ENCODE data around the gene RPL39. TPM values are rescaled to one million over a fixed set of nuclear protein-coding genes. Genes with fewer than 3 reads are reported as not detected.
A peak's percentile ranks its signal among the peaks of the same experiment; 100 is the strongest.

The RPL39 gene
- total and polyA plus RNA-seq, 2 experiments from 2014 or later = 2,910 to 2,912 TPM

- H3F3A ChIP-seq (replicated peaks; ENCODE audit: low read depth) = peaks cover 12% of the 10 kb centered on the region; the same call in 1 of the 2 replicates
- DNase-seq (ENCODE audit: low spot score) (peak; percentile 47), ATAC-seq (peak; percentile 65)
- peaks cover 15% of the 10 kb centered on the region for H3K36me3 ChIP-seq (ENCODE audit: insufficient read depth)
- peaks cover 38% of the 10 kb centered on the region for H3K79me2 ChIP-seq (replicated peaks; ENCODE audit: insufficient read depth)
- no peaks in the 10 kb centered on the region for H3K9me3 Mint-ChIP-seq
- H3K9me2 ChIP-seq (ENCODE audit: insufficient read depth) = no peaks in the 10 kb centered on the region
- no peak overlapping the region for H3K4me2 ChIP-seq
- peak overlapping the region; percentile 86 for H3K27ac Mint-ChIP-seq
- peaks cover 6% of the 10 kb centered on the region for H3K27me3 Mint-ChIP-seq (ENCODE audit: insufficient read depth, low read depth, poor library complexity)
- H3K4me1 Mint-ChIP-seq = peaks cover 9% of the 10 kb centered on the region; the same call in 2 of the 3 replicates
- no peak overlapping the region for H3K4me3 ChIP-seq
- peaks cover 75% of the 10 kb centered on the region for H3K36me3 Mint-ChIP-seq (ENCODE audit: low read depth)
- H3K4me3 Mint-ChIP-seq = no peak overlapping the region; the same call in 2 of the 3 replicates
- H3K27ac ChIP-seq (ENCODE audit: low read depth) = 0 out of 2 replicates have a peak overlapping the region, but pooled peaks have one; percentile 23
- no peak overlapping the region for H2AFZ ChIP-seq
- peaks cover 17% of the 10 kb centered on the region for H3K4me1 ChIP-seq (ENCODE audit: insufficient read depth)
- H3K27me3 ChIP-seq (ENCODE audit: insufficient read depth) = no peaks in the 10 kb centered on the region
- TF ChIP-seq EZH2 (IDR thresholded peaks at IDR 0.05; ENCODE audit: low read depth, unreplicated experiment) (no peak), CTCF (conservative IDR thresholded peaks at IDR 0.05; ENCODE audit: low read depth in 2 of 2) (peak; percentile 42 to 54)
- H4K20me1 ChIP-seq (replicated peaks; ENCODE audit: insufficient read depth) = peaks cover 22% of the 10 kb centered on the region
Observed at GRCh38 chrX:119784747-119785446, 6.5 kb downstream of the RPL39 start.

GRCh38 chrX:119783026-119783425 lies 8.4 kb downstream of the RPL39 start:
- Mint-ChIP-seq H3K27me3 (ENCODE audit: insufficient read depth, low read depth, poor library complexity) (peaks cover 6% of the 10 kb centered on the region), H3K9me3 (no peaks in the 10 kb centered on the region)
- no peak for TF ChIP-seq NANOG (IDR thresholded peaks at IDR 0.05; ENCODE audit: borderline replicate concordance)
- no peak for TF ChIP-seq STAT1 (IDR thresholded peaks at IDR 0.05; ENCODE audit: unreplicated experiment)
- TF ChIP-seq ETS1 (IDR thresholded peaks at IDR 0.05) = no peak
- TF ChIP-seq ZNF462 (CRISPR knock-in tag; IDR thresholded peaks at IDR 0.05) = no peak
- no peak for TF ChIP-seq ZNF114 (CRISPR knock-in tag; IDR thresholded peaks at IDR 0.05)
- no peak for TF ChIP-seq CTCF (conservative IDR thresholded peaks at IDR 0.05; ENCODE audit: low read depth in 2 of 2)
- TF ChIP-seq CREB1 (CRISPR knock-in tag; IDR thresholded peaks at IDR 0.05; ENCODE audit: low read depth) = no peak

More at GRCh38 chrX:119783026-119783425, 8.4 kb downstream of the RPL39 start:
- DNase-seq (ENCODE audit: low spot score) (no peak), ATAC-seq (no peak)
- Histone ChIP-seq H3K4me1 (ENCODE audit: insufficient read depth) (peaks cover 4% of the 10 kb centered on the region; the same call in 1 of the 2 replicates), H3K4me2 (no peak overlapping the region), H3K4me3 (no peak overlapping the region), H3K27ac (ENCODE audit: low read depth) (no peak overlapping the region), H4K20me1 (replicated peaks; ENCODE audit: insufficient read depth) (peaks cover 8% of the 10 kb centered on the region), H3K79me2 (replicated peaks; ENCODE audit: insufficient read depth) (peaks cover 19% of the 10 kb centered on the region), H3K27me3 (ENCODE audit: insufficient read depth) (no peaks in the 10 kb centered on the region), H2AFZ (no peak overlapping the region), H3F3A (replicated peaks; ENCODE audit: low read depth) (peaks cover 12% of the 10 kb centered on the region; the same call in 1 of the 2 replicates), H3K9me2 (ENCODE audit: insufficient read depth) (no peaks in the 10 kb centered on the region), H3K36me3 (ENCODE audit: insufficient read depth) (peaks cover 8% of the 10 kb centered on the region)
- Mint-ChIP-seq H3K36me3 (ENCODE audit: low read depth) (peaks cover 56% of the 10 kb centered on the region), H3K4me3 (no peak overlapping the region), H3K4me1 (no peaks in the 10 kb centered on the region), H3K27ac (no peak overlapping the region)
